HepG2 (cell line): ENCODE results near the gene C1QL4. TPM values are rescaled to one million over a fixed set of nuclear protein-coding genes. Genes with fewer than 3 reads are reported as not detected.

Source experiments
- ARID2 ChIP-seq: sonication (generic); formaldehyde crosslinking; IDR thresholded peaks from 2 replicates; pipeline ENCODE4 v1.8.1; 2022; ENCODE audit warnings: mild to moderate bottlenecking, missing genetic modification reagents, borderline replicate concordance
- HOXA9 ChIP-seq: sonication (generic); formaldehyde crosslinking; IDR thresholded peaks from 2 replicates; pipeline ENCODE4 v1.8.1; 2022; ENCODE audit warnings: missing genetic modification reagents, mild to moderate bottlenecking, moderate library complexity, borderline replicate concordance
- PCBP1 ChIP-seq: fragments of 200-400 bp; formaldehyde crosslinking; IDR thresholded peaks from 2 replicates; pipeline ENCODE4 v1.6.1; 2017; ENCODE audit warnings: mild to moderate bottlenecking, low read depth, low read length, borderline replicate concordance
- REL ChIP-seq: sonication (generic); formaldehyde crosslinking; conservative IDR thresholded peaks from 2 replicates; pipeline ENCODE4 v1.8.0; 2022; ENCODE audit warnings: mild to moderate bottlenecking, missing genetic modification reagents, moderate library complexity
- RFX1 ChIP-seq: fragments of 450-650 bp; IDR thresholded peaks from 2 replicates; pipeline ENCODE4 v1.6.1; 2017
- SMYD3 ChIP-seq: sonication (generic); formaldehyde crosslinking; IDR thresholded peaks from 2 replicates; pipeline ENCODE4 v1.8.1; 2023; ENCODE audit warnings: mild to moderate bottlenecking, missing genetic modification reagents
- SNAPC2 ChIP-seq: sonication (generic); formaldehyde crosslinking; IDR thresholded peaks from 2 replicates; pipeline ENCODE4 v1.8.1; 2022; ENCODE audit warnings: mild to moderate bottlenecking, missing genetic modification reagents
- TBX3 ChIP-seq: fragments of 450-650 bp; IDR thresholded peaks from 2 replicates; pipeline ENCODE4 v1.6.1; 2017; ENCODE audit warnings: antibody characterized with exemption, mild to moderate bottlenecking, inconsistent platforms, borderline replicate concordance
- ZNF468 ChIP-seq: sonication (generic); formaldehyde crosslinking; IDR thresholded peaks from 2 replicates; pipeline ENCODE4 v1.8.0; 2022; ENCODE audit warnings: mild to moderate bottlenecking, moderate library complexity, missing genetic modification reagents
- ZNF530 ChIP-seq: sonication (generic); formaldehyde crosslinking; IDR thresholded peaks from 2 replicates; pipeline ENCODE4 v1.5.0; 2020; ENCODE audit warnings: low read depth, mild to moderate bottlenecking, missing genetic modification reagents
- ZNF556 ChIP-seq: sonication (generic); formaldehyde crosslinking; IDR thresholded peaks from 2 replicates; pipeline ENCODE4 v1.4.0; 2020; ENCODE audit warnings: mild to moderate bottlenecking, missing genetic modification reagents, borderline replicate concordance
- ZNF567 ChIP-seq: sonication (generic); formaldehyde crosslinking; IDR thresholded peaks from 2 replicates; pipeline ENCODE4 v1.8.1; 2023; ENCODE audit warnings: mild to moderate bottlenecking, missing genetic modification reagents, borderline replicate concordance
- polyA plus RNA-seq, 8 experiments: library from polyadenylated mRNA; depleted of rRNA in 3 of 8; stranded (reverse) in 7 of 8; unstranded in 1 of 8; fragments of >200 nt; fragmentation: Illumina TruSeq in 4 of 8; extraction: Trizol in 4 of 8; gene quantifications; 2 replicates each; pipeline versions ENCODE4 v1.2.1 to v1.2.3, GENCODE V29; 2011 to 2016; ENCODE audit warnings: low read depth in 4 of 8, missing spikeins in 1 of 8, mixed read lengths in 1 of 8; ENCODE audit not compliant: insufficient read depth in 1 of 8
- total RNA-seq, 5 experiments: library from RNA; depleted of rRNA; stranded (reverse); fragments of >200 nt; fragmentation: Illumina TruSeq; extraction: Trizol; gene quantifications; 2 replicates each; pipeline ENCODE4 v1.2.3, GENCODE V29; 2016; ENCODE audit warnings: low read depth in 1 of 5
- TF ChIP-seq, protein P1 (sequence below): sonication (generic); formaldehyde crosslinking; IDR thresholded peaks from 2 replicates; pipeline ENCODE4 v1.4.0; 2020; ENCODE audit warnings: missing genetic modification reagents, borderline replicate concordance
- TF ChIP-seq, protein P2 (sequence below): sonication (generic); formaldehyde crosslinking; IDR thresholded peaks from 2 replicates; pipeline ENCODE4 v1.5.0; 2020; ENCODE audit warnings: missing genetic modification reagents
- TF ChIP-seq, protein P3 (sequence below): sonication (generic); formaldehyde crosslinking; IDR thresholded peaks from 2 replicates; pipeline ENCODE4 v1.4.0; 2020; ENCODE audit warnings: missing genetic modification reagents, low read depth, mild to moderate bottlenecking, borderline replicate concordance
- TF ChIP-seq, protein P4 (sequence below): sonication (generic); formaldehyde crosslinking; IDR thresholded peaks from 2 replicates; pipeline ENCODE4 v1.4.0; 2020; ENCODE audit warnings: missing genetic modification reagents, mild to moderate bottlenecking, borderline replicate concordance
- TF ChIP-seq, protein P5 (sequence below): sonication (generic); formaldehyde crosslinking; IDR thresholded peaks from 2 replicates; pipeline ENCODE4 v1.4.0; 2020; ENCODE audit warnings: missing genetic modification reagents

The C1QL4 gene
- total and polyA plus RNA-seq, 2 of the 13 experiments (the other 11 are each of a cell fraction or from before 2014, with no cell fraction given), result 0.03 TPM; not detected in 1

DNA sequence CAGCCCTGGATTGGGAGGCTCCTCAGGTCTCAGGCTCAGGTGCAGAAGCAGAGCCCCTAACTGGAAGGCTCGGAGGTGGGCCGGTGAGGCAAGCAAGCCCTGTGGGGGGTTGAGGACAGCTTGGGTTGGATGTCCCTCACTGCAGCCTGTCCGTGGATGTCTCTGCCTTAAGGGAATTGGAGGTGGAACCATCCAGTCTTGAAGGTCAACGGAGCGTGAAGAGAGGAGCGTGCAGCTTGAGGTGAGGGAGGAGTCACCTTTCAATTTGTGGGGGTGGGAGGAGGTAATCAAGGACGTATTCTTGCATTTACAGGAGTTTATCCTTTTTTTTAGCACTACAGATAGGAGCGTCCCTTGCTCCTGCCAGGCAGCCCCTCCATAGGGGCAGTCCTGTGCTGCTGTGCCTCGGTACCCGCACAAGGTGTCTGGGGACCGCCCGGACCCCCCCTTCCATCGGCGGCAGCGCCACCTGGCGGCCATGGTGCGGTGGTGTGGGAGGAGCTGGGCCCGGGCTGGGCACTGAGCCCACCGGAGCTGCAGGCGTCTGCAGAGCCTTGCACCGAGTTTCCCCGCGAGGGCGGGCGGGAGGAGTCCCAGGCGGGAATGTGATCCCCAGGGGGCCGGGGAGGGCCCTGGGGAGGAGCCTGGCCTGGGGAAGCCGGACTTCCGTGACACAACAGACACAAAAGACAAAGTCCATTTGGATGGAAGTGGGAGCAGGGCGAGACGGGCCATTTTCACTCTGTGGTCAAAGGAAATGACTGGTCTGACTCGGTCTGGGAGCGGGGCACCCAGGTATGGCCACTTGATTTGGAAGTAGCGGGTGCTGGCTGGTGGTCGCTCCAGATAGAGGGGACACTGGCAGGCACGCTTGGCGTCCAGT is 10.6 kb upstream of the C1QL4 start (continued):
- peak; percentile 75; the same call in 1 of the 2 replicates for TF ChIP-seq ARID2
- TF ChIP-seq TBX3, result no peak
- TF ChIP-seq, protein P1, sequence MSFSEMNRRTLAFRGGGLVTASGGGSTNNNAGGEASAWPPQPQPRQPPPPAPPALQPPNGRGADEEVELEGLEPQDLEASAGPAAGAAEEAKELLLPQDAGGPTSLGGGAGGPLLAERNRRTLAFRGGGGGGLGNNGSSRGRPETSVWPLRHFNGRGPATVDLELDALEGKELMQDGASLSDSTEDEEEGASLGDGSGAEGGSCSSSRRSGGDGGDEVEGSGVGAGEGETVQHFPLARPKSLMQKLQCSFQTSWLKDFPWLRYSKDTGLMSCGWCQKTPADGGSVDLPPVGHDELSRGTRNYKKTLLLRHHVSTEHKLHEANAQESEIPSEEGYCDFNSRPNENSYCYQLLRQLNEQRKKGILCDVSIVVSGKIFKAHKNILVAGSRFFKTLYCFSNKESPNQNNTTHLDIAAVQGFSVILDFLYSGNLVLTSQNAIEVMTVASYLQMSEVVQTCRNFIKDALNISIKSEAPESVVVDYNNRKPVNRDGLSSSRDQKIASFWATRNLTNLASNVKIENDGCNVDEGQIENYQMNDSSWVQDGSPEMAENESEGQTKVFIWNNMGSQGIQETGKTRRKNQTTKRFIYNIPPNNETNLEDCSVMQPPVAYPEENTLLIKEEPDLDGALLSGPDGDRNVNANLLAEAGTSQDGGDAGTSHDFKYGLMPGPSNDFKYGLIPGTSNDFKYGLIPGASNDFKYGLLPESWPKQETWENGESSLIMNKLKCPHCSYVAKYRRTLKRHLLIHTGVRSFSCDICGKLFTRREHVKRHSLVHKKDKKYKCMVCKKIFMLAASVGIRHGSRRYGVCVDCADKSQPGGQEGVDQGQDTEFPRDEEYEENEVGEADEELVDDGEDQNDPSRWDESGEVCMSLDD (CRISPR knock-in tag), result peak; percentile 93; the same call in 1 of the 2 replicates
- TF ChIP-seq, protein P2, sequence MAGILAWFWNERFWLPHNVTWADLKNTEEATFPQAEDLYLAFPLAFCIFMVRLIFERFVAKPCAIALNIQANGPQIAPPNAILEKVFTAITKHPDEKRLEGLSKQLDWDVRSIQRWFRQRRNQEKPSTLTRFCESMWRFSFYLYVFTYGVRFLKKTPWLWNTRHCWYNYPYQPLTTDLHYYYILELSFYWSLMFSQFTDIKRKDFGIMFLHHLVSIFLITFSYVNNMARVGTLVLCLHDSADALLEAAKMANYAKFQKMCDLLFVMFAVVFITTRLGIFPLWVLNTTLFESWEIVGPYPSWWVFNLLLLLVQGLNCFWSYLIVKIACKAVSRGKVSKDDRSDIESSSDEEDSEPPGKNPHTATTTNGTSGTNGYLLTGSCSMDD (CRISPR knock-in tag), result peak; percentile 66; the same call in 1 of the 2 replicates
- TF ChIP-seq, protein P3, sequence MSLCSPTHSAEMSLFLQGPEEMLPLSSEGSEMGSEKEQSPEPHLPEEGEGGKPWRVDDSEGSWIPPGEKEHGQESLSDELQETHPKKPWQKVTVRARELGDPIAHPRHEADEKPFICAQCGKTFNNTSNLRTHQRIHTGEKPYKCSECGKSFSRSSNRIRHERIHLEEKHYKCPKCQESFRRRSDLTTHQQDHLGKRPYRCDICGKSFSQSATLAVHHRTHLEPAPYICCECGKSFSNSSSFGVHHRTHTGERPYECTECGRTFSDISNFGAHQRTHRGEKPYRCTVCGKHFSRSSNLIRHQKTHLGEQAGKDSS, result peak; percentile 94
- TF ChIP-seq REL (CRISPR knock-in tag), result no peak
- no peak for TF ChIP-seq SMYD3 (CRISPR knock-in tag)
- TF ChIP-seq HOXA9 (CRISPR knock-in tag), result no peak
- TF ChIP-seq ZNF567 (CRISPR knock-in tag), result no peak
- TF ChIP-seq PCBP1, result no peak
- TF ChIP-seq ZNF530 (CRISPR knock-in tag), result no peak
- peak; percentile 94 for TF ChIP-seq ZNF556 (CRISPR knock-in tag)
- TF ChIP-seq SNAPC2 (CRISPR knock-in tag), result peak; percentile 79; the same call in 1 of the 2 replicates
- no peak for TF ChIP-seq RFX1
- TF ChIP-seq, protein P4, sequence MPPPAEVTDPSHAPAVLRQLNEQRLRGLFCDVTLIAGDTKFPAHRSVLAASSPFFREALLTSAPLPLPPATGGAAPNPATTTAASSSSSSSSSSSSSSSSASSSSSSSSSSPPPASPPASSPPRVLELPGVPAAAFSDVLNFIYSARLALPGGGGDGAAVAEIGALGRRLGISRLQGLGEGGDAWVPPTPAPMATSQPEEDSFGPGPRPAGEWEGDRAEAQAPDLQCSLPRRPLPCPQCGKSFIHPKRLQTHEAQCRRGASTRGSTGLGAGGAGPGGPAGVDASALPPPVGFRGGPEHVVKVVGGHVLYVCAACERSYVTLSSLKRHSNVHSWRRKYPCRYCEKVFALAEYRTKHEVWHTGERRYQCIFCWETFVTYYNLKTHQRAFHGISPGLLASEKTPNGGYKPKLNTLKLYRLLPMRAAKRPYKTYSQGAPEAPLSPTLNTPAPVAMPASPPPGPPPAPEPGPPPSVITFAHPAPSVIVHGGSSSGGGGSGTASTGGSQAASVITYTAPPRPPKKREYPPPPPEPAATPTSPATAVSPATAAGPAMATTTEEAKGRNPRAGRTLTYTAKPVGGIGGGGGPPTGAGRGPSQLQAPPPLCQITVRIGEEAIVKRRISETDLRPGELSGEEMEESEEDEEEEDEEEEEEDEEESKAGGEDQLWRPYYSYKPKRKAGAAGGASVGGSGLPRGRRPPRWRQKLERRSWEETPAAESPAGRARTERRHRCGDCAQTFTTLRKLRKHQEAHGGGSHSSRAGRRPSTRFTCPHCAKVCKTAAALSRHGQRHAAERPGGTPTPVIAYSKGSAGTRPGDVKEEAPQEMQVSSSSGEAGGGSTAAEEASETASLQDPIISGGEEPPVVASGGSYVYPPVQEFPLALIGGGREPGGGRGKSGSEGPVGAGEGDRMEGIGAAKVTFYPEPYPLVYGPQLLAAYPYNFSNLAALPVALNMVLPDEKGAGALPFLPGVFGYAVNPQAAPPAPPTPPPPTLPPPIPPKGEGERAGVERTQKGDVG, result 0 out of 2 replicates have a peak, but pooled peaks have one; percentile 38
- TF ChIP-seq, protein P5, sequence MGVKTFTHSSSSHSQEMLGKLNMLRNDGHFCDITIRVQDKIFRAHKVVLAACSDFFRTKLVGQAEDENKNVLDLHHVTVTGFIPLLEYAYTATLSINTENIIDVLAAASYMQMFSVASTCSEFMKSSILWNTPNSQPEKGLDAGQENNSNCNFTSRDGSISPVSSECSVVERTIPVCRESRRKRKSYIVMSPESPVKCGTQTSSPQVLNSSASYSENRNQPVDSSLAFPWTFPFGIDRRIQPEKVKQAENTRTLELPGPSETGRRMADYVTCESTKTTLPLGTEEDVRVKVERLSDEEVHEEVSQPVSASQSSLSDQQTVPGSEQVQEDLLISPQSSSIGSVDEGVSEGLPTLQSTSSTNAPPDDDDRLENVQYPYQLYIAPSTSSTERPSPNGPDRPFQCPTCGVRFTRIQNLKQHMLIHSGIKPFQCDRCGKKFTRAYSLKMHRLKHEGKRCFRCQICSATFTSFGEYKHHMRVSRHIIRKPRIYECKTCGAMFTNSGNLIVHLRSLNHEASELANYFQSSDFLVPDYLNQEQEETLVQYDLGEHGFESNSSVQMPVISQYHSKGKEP (CRISPR knock-in tag), result peak; percentile 28; the same call in 1 of the 2 replicates
- no peak for TF ChIP-seq ZNF468 (CRISPR knock-in tag)
